GM18499 (cell line): ENCODE results near the gene OBSL1.

Experiments
- ATAC-seq: cut with Tn5 transposase; IDR thresholded peaks from one replicate; pipeline ENCODE4 v1.9.1; 2021; ENCODE audit warnings: moderate number of reproducible peaks; ENCODE audit not compliant: insufficient read depth, unreplicated experiment

The OBSL1 gene

DNA sequence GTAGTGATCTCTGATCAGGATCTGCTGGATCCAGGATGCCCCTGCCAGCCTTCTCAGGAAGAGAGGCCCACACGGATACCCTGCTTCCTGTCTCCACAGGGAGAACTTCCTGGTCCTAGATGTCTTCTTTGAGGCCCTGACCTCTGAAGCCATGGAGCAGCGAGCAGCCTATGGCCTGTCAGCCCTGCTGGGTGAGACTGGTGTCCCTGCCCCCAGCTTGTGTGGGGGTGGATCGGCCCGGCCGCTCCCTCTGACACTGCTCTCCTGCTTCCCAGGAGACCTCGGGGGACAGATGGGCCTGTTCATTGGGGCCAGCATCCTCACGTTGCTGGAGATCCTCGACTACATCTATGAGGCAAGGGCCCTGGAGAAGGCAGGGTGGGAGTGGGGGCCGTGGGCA lies 34.4 kb downstream of the OBSL1 start:
- ATAC-seq = no peak

DNA sequence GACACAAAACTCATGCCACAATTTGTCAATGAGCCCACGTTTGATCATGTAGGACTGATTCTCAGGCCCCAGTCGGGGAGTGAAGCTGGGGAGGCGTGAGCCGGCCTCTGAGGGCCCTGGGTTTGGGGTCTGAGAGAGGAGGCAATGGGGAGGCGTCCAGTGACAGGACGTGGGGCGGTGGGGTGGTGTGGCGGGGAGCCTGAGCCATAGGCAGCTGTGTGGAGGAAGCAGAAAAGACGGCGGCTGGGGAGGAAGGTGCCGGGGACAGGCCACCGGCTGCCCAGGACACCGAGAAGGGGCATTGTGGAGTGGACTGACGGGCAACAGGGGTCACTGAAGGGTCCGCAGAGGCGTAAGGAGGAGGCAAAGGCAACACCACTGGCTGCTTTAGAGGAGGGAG lies 34.9 kb downstream of the OBSL1 start:
- no peak for ATAC-seq

DNA sequence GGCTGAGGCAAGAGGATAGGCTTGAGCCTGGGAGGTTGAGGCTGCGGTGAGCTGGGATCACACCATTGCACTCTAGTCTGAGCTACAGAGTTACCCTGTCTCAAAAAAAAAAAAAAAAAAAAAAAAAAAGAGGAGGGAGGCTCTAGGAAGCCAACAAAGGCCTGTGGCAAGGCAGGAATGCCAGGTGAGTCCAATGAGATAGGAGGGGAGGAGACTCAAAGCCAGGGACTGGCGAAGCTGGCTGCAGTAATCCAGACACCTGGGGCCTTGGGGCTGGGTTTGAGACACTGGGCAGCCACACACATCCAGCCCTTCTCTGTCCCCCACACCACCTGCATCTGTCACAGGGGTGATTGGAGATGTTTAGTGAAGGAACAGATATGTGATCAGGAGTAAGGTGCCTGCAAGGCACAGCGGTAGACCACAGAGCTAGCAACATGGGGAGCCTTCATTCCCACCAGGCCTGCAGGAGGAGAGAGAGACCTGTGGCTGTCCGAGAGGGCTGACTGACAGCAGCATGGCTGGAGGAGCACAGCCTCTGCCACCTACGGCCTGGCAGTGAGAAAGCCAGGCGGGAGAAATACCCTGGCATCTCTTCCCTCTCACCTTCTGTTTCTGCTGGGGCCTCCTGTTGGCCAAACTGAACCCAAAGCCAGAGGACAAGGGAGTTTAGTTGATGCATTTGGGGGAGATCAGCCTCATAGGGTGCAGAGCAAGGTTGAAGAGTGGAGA lies 37.2 kb downstream of the OBSL1 start:
- no peak for ATAC-seq

DNA sequence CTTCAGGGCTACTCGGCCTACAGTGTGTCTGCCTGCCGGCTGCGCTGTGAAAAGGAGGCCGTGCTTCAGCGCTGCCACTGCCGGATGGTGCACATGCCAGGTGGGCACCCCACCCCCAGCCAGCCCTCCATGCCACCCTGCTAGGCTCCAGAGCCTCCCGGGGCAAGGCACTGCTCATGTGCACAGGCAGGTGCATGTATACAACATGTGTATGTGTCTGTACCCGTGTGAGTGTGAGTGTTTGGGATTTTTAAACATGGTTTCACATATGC lies 39.0 kb downstream of the OBSL1 start:
- no peak for ATAC-seq

DNA sequence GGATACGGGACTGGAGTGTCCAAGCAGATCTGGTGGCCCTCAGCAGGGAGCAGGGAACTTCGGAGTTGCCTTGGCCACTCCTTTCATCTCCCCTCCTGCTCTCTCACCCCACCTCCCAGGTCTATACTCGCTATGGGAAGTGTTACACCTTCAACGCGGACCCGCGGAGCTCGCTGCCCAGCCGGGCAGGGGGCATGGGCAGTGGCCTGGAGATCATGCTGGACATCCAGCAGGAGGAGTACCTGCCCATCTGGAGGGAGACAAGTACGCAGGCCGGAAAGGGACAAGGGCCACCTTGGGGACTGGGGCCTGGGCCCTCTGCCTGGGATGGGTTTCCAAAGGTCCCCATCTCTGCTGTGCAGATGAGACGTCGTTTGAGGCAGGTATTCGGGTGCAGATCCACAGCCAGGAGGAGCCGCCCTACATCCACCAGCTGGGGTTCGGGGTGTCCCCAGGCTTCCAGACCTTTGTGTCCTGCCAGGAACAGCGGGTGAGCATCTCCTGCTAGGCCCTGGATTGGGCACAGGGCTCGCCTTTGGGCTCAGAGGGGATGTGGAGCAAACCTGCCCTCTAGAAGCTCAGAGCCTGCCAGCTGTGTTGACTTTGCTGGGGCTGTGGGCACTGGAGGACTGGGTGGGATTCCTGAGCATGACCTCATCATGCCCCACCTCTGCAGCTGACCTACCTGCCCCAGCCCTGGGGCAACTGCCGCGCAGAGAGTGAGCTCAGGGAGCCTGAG lies 39.5 kb downstream of the OBSL1 start:
- ATAC-seq = no peak

DNA sequence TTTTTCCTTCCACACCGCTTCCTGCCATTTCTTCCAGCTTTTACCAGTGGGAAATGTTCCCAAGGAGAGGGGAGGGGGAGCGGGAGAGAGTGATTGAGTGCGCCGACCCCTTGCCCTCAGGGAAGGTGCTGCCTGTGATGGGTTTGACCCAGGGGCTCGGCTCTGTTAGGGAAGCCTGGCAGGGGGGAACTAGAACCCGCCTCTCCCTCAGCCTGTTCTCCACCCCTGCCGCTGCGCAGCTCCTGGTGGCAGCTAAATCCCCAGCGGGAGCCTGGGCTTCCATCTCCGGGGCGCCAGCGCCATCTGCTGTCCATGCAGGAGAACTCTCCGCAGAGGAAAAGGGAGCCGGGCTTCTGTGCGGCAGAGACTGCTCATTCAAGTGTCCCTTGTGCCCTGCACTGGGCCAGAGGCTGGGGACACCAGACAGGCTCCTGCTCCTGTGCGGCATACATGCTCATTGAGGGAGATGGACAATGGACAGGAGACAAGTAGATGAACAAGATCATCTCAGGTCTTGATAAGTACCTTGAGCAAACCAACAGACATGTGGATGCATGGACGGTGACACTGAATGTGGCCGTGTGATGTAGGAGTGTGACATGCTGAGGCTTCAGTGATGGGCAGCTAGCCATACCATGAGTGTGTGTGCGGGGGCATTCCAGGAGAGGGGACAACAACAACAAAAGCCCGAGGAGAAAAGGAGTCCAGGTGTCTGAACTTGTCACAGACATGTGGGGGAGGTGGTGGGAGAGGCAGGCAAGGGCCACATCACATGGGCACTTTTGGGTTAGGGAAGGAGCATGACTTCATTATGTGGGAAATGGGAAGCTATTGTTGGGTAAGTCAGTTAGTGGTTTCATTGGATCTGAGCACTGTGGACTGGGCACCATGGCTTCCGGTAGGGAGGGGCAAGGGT lies 41.0 kb downstream of the OBSL1 start:
- peak; percentile 71 for ATAC-seq

DNA sequence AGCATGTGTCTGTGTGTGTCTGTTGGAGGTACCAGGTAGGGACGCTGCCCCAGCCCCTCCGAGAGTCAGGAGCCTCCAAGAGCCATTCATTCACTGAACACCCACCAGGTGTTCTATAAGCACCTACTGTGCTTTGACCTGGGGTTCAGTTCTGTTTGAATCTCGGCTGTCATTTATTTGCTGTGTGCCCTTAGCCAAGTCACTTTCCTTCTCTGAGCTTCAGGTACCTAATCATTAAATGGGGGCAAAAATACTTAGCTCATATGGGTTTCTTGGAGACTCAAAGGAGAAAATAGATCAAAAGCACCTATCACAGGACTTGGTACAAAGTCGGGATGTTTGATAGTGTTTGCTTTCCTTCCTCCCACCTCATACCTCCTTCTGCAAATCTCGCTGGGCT lies 43.9 kb downstream of the OBSL1 start:
- no peak for ATAC-seq

DNA sequence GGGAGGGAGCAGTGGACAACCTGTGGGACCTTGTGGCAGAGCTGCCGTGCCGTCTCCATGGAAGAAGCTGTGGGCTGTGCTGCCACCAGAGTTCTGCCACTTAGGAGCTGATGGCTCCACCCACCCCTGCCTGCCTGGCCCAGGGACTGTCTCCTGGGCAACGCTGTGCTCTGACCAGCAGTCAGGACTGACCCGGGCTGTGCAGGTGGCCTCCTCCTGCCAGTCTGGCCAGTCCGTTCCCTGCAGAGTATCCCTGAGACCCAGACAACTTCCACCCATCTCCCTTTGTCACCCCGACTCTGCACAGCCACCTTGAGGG lies 44.3 kb downstream of the OBSL1 start:
- no peak for ATAC-seq

DNA sequence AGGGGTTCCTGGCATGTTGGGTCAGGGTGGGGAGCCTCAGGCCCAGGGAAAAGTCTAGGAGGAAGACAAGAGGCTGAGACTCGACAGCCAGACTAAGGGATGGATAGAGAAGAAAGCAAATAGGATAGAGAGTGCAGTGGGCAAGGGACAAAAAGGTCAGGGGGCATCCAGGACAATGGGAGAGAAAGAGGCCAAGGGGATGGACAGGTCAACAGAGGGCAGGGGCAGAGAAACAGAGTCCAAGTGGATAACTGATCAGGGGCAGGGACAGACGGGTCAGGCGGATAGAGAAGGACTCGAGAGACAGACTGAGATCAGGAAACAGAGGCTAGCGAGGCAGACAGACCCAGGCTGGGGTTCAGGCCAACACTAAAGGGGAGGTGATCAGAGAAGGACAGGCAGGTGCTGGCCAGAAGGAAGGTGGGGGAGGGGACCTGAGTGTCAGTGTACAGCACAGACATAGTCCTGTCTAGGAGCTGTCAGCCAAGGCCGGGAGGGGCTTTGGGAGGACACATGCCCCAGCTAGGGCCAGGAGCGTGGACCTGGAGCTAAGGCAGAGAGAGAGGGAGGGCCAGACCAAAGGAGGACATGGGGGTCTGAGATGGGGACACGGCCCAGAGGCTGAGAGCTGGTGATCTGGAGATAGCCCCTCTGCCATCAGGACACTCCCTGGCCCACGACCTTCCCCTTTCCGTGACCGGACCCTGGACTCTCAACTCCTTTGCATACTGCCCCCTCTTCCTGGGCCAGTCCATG lies 44.8 kb downstream of the OBSL1 start:
- no peak for ATAC-seq

DNA sequence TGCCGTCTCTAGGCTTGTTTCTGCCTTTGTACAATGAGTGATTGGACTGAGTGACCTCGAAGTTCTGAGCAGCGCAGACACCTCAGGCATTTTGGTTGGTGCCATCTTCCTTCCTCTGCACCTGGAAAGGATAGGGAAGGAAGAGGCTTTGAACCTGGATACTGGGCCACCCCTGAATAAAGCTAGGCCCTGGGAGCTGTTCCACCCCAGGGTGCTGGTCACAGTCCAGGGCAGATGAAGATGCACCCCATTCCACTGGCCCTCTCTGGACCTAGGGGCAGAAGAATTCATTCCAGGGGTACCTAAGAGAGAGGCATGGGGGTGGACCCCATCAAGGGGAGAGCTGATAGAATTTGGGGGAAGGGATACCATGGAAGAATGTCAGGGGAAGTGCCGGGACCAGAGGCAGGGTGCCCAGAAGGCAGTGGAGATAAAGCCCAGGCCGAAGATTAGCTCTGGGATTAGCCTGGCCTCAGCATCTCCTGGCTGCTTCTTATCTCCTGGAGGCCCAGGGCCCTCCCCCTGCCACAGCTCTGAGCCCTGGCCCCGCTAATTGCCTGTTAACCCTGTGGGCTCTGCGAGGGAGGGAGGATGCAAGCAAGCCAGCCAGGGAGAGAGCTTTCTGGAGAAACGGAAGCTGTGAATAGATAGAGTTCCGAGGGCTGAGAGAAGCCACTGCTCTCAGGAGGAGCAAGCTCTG lies 45.7 kb downstream of the OBSL1 start:
- ATAC-seq = no peak

DNA sequence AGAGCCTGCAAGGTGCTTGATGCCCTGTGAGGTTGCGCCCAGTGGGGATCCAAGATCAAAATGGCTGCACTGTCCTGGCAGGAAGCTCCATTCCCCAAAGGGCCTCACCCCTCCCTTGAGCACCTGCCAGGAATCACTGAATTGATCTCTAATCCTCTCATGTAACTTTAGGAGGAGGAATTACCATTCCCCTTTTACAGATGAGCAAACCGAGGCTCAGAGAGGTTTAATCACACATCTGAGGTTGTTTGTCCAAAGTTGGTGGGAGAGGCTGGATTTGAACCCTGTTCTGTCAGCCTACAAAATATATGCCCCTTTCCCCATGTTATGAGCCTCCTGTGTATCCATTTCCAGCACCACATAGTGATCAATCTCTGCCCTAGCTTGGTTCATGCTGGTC lies 46.5 kb downstream of the OBSL1 start:
- ATAC-seq = no peak

DNA sequence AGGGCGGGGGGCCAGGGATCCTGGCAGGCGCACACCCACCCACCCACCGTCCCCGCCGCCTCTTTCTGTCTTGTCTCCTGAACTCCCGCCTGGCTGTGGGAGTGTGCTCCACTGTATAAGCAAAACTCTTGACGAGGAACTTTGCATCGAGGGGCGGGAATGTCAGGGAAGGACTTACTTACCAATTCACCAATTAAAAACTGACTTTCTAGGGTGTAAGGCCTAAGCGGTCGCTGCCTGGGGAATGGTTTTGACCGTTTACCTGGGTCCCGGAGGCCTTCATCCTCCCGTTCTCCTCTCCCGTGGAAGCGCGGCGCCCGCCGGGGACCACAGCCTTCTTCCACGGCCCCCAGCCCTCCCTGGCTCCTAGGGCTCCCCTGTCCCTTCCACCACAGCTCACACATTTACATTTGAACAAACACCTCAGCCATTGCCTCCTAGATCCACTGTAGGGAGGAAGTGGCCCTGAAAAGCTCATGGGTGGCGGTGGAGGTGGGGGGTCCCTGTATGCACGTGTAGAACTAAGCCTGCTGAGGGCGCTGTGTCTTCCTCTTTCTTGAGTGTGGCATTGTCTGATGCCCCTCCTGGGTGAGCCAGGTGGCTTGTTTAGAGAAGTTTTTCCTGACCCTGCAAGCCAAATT lies 48.2 kb downstream of the OBSL1 start:
- ATAC-seq = no peak

DNA sequence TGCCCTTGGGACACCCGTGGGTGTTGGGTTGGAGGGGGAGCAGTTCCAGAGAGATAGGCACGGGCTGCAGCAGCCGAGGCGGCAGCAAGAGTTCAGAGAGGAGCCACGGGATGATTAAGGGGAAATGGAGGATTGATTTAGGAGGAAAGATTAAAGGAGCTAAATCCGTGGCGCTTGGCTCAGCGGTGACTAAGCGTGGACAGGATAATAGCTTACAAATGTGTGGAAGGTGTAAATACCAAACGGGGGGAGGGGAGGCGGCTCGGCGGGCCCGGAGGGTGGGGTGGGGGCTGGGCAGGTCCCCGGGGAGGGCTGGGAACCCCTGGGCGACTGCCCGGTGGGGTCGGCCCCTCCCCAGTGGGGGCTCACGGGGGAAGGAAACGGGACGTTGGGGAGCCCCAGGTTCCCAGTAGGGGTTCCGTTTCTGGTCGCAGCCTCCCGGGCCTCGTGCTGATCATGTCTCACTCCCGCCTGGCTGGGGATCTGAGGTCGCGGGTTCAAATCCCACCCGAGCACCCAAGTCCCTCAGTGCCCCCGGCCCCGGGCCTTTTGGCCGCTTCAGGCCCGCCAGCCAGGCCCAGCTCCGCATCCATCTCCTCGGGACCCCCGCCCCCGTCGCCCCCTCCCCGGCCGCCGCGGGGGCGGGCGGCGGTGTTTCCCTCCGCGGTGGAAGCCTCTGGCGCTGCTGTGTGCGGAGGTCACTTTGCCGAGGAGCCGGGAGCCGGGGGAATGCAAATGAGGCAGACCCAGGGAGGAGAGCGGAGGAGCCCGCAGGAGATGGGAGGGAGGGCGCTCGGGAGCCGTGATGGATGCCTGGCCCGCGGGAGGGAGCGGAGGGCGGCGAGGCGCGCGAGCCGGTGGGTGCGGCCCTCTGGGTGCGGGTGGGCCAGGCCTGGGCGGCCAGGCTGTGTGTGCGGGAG lies 49.0 kb downstream of the OBSL1 start:
- ATAC-seq = no peak

DNA sequence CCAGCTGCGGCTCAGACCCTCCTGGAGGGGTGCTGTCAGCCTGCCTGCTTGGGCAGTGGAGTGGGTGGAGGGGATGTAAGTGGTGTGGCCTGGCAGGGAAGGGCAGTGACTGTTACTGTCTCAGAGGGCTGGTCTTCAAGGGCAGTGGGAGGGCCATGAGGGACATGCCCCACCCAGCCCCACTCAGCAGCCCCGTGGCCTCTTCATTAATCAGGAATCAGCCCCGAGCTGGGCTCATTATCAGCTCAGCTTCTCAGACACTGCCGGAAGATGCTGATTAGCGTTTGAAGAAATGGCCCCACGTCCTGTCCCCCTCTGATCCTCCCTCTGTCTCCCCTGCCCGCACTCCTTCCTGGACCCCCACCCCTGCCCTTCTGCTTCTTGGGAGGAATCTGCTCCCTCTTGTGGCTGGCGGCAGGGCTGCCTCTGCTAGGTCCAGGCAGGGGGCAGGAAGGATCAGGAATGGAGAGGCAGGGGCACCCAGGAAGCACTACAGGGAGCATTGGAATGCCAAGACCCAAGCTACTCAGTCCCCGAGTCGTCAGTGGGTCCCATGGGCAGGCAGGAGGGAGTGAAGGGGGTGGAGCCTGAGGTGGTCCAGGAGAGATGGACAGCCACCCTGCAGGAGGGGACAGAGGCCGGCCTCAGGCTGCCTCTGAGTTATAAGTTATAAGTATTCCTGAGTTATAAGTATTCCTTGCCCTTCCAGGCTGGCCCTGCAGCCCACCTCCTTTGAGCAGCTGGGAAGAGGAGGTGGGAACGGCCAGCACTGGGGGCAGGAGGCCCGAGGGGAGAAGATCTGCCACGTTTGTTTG lies 50.1 kb downstream of the OBSL1 start:
- no peak for ATAC-seq

DNA sequence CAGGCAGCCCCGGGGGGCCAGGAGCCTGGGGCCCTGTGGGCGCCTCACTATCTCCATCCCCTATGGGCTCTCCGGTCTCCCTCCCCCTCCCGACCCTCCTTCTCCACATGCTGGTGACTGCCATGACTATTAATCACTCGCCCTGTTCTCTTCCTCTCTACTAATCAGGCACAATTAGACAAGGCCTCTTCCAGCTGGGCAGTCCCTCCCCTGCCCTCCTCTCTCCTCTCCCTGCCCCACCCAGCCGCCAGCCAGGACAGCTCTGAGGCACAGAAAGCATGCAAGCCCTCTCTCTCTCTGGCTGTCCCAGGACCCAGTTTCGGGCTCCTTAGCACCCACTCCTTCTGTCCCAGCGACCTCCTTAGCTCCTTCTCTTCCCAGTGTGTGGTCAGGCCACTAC lies 51.3 kb downstream of the OBSL1 start:
- no peak for ATAC-seq

DNA sequence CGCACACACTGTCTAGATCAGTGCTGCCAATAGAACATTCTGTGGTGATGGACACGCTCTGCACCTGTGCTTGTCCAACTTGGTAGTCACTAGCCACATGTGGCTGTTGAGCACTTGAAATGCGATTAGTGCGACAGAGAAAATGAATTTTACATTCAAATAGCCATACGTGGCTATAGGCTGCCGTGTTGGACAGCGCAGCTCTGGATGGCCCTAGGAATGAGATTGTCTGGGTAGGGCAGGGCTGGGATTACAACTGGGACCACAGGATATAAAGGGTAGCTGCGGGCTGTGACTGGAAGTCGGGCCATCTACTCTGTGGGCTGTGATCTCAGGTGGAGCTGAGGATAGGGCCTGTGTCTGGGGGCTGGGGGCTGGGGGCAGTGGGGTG lies 51.8 kb downstream of the OBSL1 start:
- ATAC-seq = no peak

DNA sequence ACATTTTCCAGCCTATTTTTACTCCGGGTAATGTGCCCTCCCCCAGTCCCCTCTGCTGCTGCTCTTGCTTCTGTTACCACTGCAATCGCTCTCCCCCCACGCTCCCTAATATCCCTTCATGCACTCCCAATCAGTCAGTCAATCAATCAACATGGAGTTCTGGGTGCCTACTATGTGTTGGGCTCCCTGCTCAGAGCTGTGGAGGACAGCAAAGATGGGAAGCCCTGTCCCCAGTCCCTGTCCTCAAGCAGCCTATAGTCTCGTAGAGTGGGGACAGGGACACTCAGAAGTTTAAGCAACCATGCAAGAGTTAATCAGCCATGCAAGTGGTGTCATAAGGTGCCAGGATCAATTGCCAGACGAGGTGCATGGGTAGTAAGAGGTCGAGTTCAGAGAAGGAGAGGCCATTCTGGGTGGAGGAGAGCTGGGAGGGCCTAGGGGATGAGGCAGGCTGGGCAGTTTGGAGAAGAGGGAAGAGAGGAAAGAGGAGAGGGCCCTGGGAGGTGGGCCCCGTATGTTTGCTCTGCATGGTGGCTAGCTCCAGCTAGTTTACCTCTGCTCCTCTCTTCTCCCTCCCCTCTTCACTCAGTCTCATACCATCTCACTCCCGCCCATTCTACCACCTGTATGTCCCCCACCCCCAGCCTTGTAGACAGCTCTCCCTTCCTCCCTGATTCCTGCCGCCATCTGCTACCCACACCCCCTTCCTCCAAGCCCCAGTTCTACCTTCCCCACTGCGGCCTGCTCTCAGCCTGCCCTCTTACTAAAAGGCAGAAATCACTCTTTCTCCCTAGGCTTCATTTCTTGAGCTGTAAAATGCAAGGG lies 53.2 kb downstream of the OBSL1 start:
- no peak for ATAC-seq
